GM12878 (cell line): ENCODE data around the gene RRN3. TPM values are rescaled to one million over a fixed set of nuclear protein-coding genes. Genes with fewer than 3 reads are reported as not detected.

ENCODE experiments used
- ATAC-seq: fragments of 200-7000 bp; cut with Tn5 transposase; 3 replicates; pipeline ENCODE4 v1.9.1; 2020; ENCODE audit warnings: mild to moderate bottlenecking, moderate library complexity
- BruUV-seq: library from RNA; stranded (reverse); fragments of 400-500 nt; replicated peaks from 2 replicates; lab custom pipeline; 2021; lab: Mats Ljungman, UMichigan
- CTCF ChIA-PET: fragments of 300-600 bp; sonication (Branson Sonifier 250); formaldehyde crosslinking; extraction: SDS; loops from one replicate; lab custom pipeline; 2021; ENCODE audit warnings: inconsistent platforms; lab: Yijun Ruan, JAX
- POLR2A ChIA-PET: fragments of 350-600 bp; formaldehyde crosslinking; extraction: SDS; loops from one replicate; lab custom pipeline; 2021; ENCODE audit warnings: inconsistent platforms; lab: Charles Lee
- RAD21 ChIA-PET: fragments of 300-600 bp; sonication (Branson Sonifier 250); formaldehyde crosslinking; loops from one replicate; lab custom pipeline; 2023; ENCODE audit warnings: antibody characterized with exemption; ENCODE audit not compliant: unreplicated experiment; lab: Charles Lee
- SMC1A ChIA-PET: fragments of 300-600 bp; sonication (Branson Sonifier 250); formaldehyde crosslinking; loops from one replicate; lab custom pipeline; 2023; ENCODE audit not compliant: unreplicated experiment, uncharacterized antibody; lab: Charles Lee
- DNase-seq: peaks from one replicate; pipeline ENCODE4 v3.0.0-alpha.2; 2011; ENCODE audit warnings: low read depth, low spot score
- FAIRE-seq: peaks from 3 replicates; lab custom pipeline; 2011; peaks lifted over from hg19 to GRCh38; lab: Jason Lieb, UNC
- H2AFZ ChIP-seq: 2 replicates; pipeline ENCODE4 v1.6.0; 2011; ENCODE audit warnings: low read depth, low read length, control low read depth; ENCODE audit not compliant: control insufficient read depth
- H3K27ac ChIP-seq: 2 replicates; pipeline ENCODE4 v1.5.1; 2011; ENCODE audit warnings: control low read depth; ENCODE audit not compliant: control insufficient read depth, insufficient read depth
- H3K27me3 ChIP-seq, 2 experiments: replicated peaks in 1 of 2; 2 replicates each; pipeline versions ENCODE4 v1.6.0 to v1.6.1; 2011; ENCODE audit warnings: low read length in 1 of 2; ENCODE audit not compliant: control insufficient read depth in 2 of 2, insufficient read depth in 2 of 2
- H3K36me3 ChIP-seq, 2 experiments: 2 replicates each; pipeline ENCODE4 v1.5.1; 2011; ENCODE audit warnings: low read length in 1 of 2; ENCODE audit not compliant: control insufficient read depth in 2 of 2, insufficient read depth in 2 of 2
- H3K4me1 ChIP-seq: 2 replicates; pipeline ENCODE4 v1.6.1; 2011; ENCODE audit warnings: mild to moderate bottlenecking, low read length, moderate library complexity, mixed read lengths; ENCODE audit not compliant: control insufficient read depth, insufficient read depth
- H3K4me2 ChIP-seq: 2 replicates; pipeline ENCODE4 v1.6.0; 2011; ENCODE audit warnings: control low read depth; ENCODE audit not compliant: control insufficient read depth, insufficient read depth
- H3K4me3 ChIP-seq: fragments of 200-600 bp; sonication (generic); 2 replicates; pipeline ENCODE4 v1.5.1; 2016
- H3K79me2 ChIP-seq: 2 replicates; pipeline ENCODE4 v1.6.0; 2011; ENCODE audit warnings: low read length; ENCODE audit not compliant: control insufficient read depth, insufficient read depth
- H3K9ac ChIP-seq: 2 replicates; pipeline ENCODE4 v1.8.0; 2011; ENCODE audit warnings: low read length, control low read depth, mixed read lengths; ENCODE audit not compliant: control insufficient read depth, insufficient read depth
- H3K9me3 ChIP-seq: replicated peaks from 3 replicates; pipeline ENCODE4 v1.5.1; 2011; ENCODE audit warnings: mild to moderate bottlenecking, low read length; ENCODE audit not compliant: control insufficient read depth, insufficient read depth
- H4K20me1 ChIP-seq: 2 replicates; pipeline ENCODE4 v1.6.0; 2011; ENCODE audit not compliant: control insufficient read depth, insufficient read depth
- BRCA1 ChIP-seq: IDR thresholded peaks from 2 replicates; pipeline ENCODE4 v1.6.1; 2011; ENCODE audit warnings: low read depth, low read length, improper control_type of control experiment
- IRF4 ChIP-seq: IDR thresholded peaks from 2 replicates; pipeline ENCODE4 v1.6.1; 2011; ENCODE audit warnings: low read depth, low read length
- JUND ChIP-seq: IDR thresholded peaks from 2 replicates; pipeline ENCODE4 v1.6.1; 2012; ENCODE audit warnings: low read depth, mild to moderate bottlenecking, low read length, improper control_type of control experiment, moderate library complexity
- KDM1A ChIP-seq: fragments of 200-600 bp; sonication (generic); IDR thresholded peaks from 2 replicates; pipeline ENCODE4 v1.6.1; 2016; ENCODE audit warnings: borderline replicate concordance
- POLR2A ChIP-seq: IDR thresholded peaks from 2 replicates; pipeline ENCODE4 v1.6.1; 2011; ENCODE audit warnings: low read depth, mild to moderate bottlenecking, low read length
- RUNX3 ChIP-seq: IDR thresholded peaks from 2 replicates; pipeline ENCODE4 v1.6.1; 2012; ENCODE audit warnings: low read length, inconsistent platforms
- TBL1XR1 ChIP-seq: IDR thresholded peaks from 2 replicates; pipeline ENCODE4 v1.6.1; 2012; ENCODE audit warnings: low read depth, low read length, improper control_type of control experiment
- WGBS: methylation state at CpG from one replicate; pipeline ENCODE4 v1.1.6; 2016; ENCODE audit warnings: low lambda C conversion rate; ENCODE audit not compliant: insufficient replicate concordance, insufficient coverage; ENCODE audit errors: missing lambda C conversion rate; 5-methylcytosine and 5-hydroxymethylcytosine counted together
- in situ Hi-C: fragments of 300-500 bp; cut with MboI; formaldehyde crosslinking; loops from 9 replicates; pipeline ENCODE4 v1.14.3; 2018; ENCODE audit warnings: mixed read lengths
- intact Hi-C: fragments of 100-400 bp; cut with micrococcal nuclease; formaldehyde crosslinking; loops from one replicate; pipeline ENCODE4 v1.14.2; 2022; ENCODE audit not compliant: unreplicated experiment
- polyA plus RNA-seq, 11 experiments: library from polyadenylated mRNA; depleted of rRNA in 4 of 11; unstranded in 6 of 11; stranded (reverse) in 5 of 11; fragments of >200 nt; fragmentation: Nextera tagmentation in 4 of 11; fragmentation: Illumina TruSeq in 1 of 11; extraction: Ambion mirVana in 4 of 11; extraction: Trizol in 1 of 11; gene quantifications; 1 replicate in 1 of 11; 2 replicates in 10 of 11; pipeline versions ENCODE4 v1.2.1 to v1.2.3, GENCODE V29; 2011 to 2016; ENCODE audit warnings: inconsistent platforms in 2 of 11, missing spikeins in 2 of 11, low read depth in 1 of 11
- total RNA-seq, 4 experiments: library from RNA; depleted of rRNA in 3 of 4; stranded (reverse); fragments of >200 nt in 3 of 4; fragmentation: Illumina TruSeq in 1 of 4; extraction: Trizol in 1 of 4; gene quantifications; 2 replicates each; pipeline versions ENCODE4 v1.2.1 to v1.2.3, GENCODE V29; 2013 to 2021

The RRN3 gene
- total and polyA plus RNA-seq, 10 of the 15 experiments (the other 5 are each of a cell fraction or from before 2014, with no cell fraction given), result 21.9 to 55.5 (median 33.2) TPM

- H3K9me3 ChIP-seq, result no peaks in the 10 kb centered on the region
- no peak for ATAC-seq
- TF ChIP-seq KDM1A (no peak), POLR2A (peak; percentile 50), BRCA1 (no peak)
- ChIA-PET SMC1A (interaction anchor here (2.9 kb wide), 1 partner anchor 10 kb away, joined by 7 read pairs; no protein-coding TSS in a partner anchor), CTCF (no interaction called here), RAD21 (no interaction called here), POLR2A (no interaction called here)
- intact Hi-C loops, result no loop called here
- H4K20me1 ChIP-seq, result no peaks in the 10 kb centered on the region
- H3K9ac ChIP-seq, result no peak overlapping the region
- H3K36me3 ChIP-seq, result peaks cover 7 to 26% of the 10 kb centered on the region in 2 experiments
- no TSS peak for BruUV-seq
- no peaks in the 10 kb centered on the region for H3K4me1 ChIP-seq
- FAIRE-seq, result no peak
- no peak overlapping the region for H2AFZ ChIP-seq
- H3K79me2 ChIP-seq, result no peaks in the 10 kb centered on the region
- in situ Hi-C loops, result no loop called here
- H3K27me3 ChIP-seq, result no peaks in the 10 kb centered on the region
- no peak overlapping the region for H3K4me3 ChIP-seq
- no peak for DNase-seq
- no peak overlapping the region for H3K27ac ChIP-seq
- H3K4me2 ChIP-seq, result no peak overlapping the region
- WGBS, result 84% methylated on average over 16 of the region's 16 CpGs
Observed at GRCh38 chr16:15041271-15042004, 52.6 kb downstream of the RRN3 start.

- Histone ChIP-seq H2AFZ (no peak overlapping the region), H3K4me2 (no peak overlapping the region), H3K4me1 (no peaks in the 10 kb centered on the region), H3K9ac (no peak overlapping the region), H3K27me3 (no peaks in the 10 kb centered on the region), H3K27ac (no peak overlapping the region), H3K9me3 (no peaks in the 10 kb centered on the region), H3K36me3 (peaks cover 18 to 37% of the 10 kb centered on the region in 2 experiments), H3K4me3 (no peak overlapping the region), H4K20me1 (no peaks in the 10 kb centered on the region), H3K79me2 (no peaks in the 10 kb centered on the region)
- no peak for FAIRE-seq
- CTCF ChIA-PET, result no interaction called here
- no peak for ATAC-seq
- RAD21 ChIA-PET, result no interaction called here
- POLR2A ChIA-PET, result interaction anchor here (0.9 kb wide), 1 partner anchor 13 kb away, joined by 4 read pairs; no protein-coding TSS in a partner anchor
- no TSS peak for BruUV-seq
- 82% methylated on average over 9 of the region's 9 CpGs for WGBS
- in situ Hi-C loops, result no loop called here
- no peak for TF ChIP-seq JUND
- no peak for TF ChIP-seq RUNX3
- no peak for TF ChIP-seq TBL1XR1
- no peak for TF ChIP-seq IRF4
- SMC1A ChIA-PET, result no interaction called here
- intact Hi-C loops, result no loop called here
- DNase-seq, result no peak
Observed at GRCh38 chr16:15038689-15039088, 55.4 kb downstream of the RRN3 start.
